ENCODE results near the gene RABAC1. TPM values are rescaled to one million over a fixed set of nuclear protein-coding genes. Genes with fewer than 3 reads are reported as not detected.
A peak's percentile ranks its signal among the peaks of the same experiment; 100 is the strongest.

RABAC1 gene
- total RNA-seq, 1 experiment from 2014 or later = 64.4 TPM

GRCh38 chr19:41930322-41930722 is 28.8 kb downstream of the RABAC1 start:
- no TSS peak for BruUV-seq (replicated peaks)
- Histone ChIP-seq H3K27me3 (replicated peaks; ENCODE audit: control insufficient read depth, insufficient read depth, low read length) (no peaks in the 10 kb centered on the region), H3K4me1 (peaks cover 27% of the 10 kb centered on the region), H3K36me3 (ENCODE audit: control insufficient read depth, insufficient read depth, low read length) (no peaks in the 10 kb centered on the region), H3K4me3 (ENCODE audit: low read depth, low read length) (no peak overlapping the region), H3K9me3 (no peaks in the 10 kb centered on the region)
- Mint-ChIP-seq H3K9me3 (ENCODE audit: unreplicated experiment) (no peaks in the 10 kb centered on the region), H3K27me3 (ENCODE audit: insufficient read depth, unreplicated experiment) (peaks cover 11% of the 10 kb centered on the region), H3K4me3 (ENCODE audit: unreplicated experiment) (no peak overlapping the region), H3K4me1 (ENCODE audit: low read depth, unreplicated experiment) (peaks cover 27% of the 10 kb centered on the region), H3K27ac (ENCODE audit: unreplicated experiment) (no peak overlapping the region), H3K36me3 (ENCODE audit: insufficient read depth, unreplicated experiment) (no peaks in the 10 kb centered on the region)
- TF ChIP-seq CTCF (IDR thresholded peaks at IDR 0.05; ENCODE audit: insufficient read depth in 1 of 2, low read depth in 1 of 2, low read length in 1 of 2, severe bottlenecking in 1 of 2, unreplicated experiment in 1 of 2) = no peak
- POLR2A ChIA-PET = interaction anchor here (0.6 kb wide), 1 partner anchor 1627 kb away, joined by 3 read pairs; no protein-coding TSS in a partner anchor
- intact Hi-C loops (cut with micrococcal nuclease; ENCODE audit: unreplicated experiment) = loop anchor here (1.0 kb wide), 2 partner anchors 26 to 57 kb away; no protein-coding TSS in a partner anchor
- no peak for DNase-seq
- CTCF ChIA-PET = interaction anchor here (0.5 to 1.1 kb wide), 4 partner anchors 29 to 48 kb away, joined by 3 to 4 read pairs (median 4); partner anchors contain the start of gene RABAC1

- H3K27me3 Mint-ChIP-seq (ENCODE audit: insufficient read depth, unreplicated experiment) = peaks cover 6% of the 10 kb centered on the region
Observed at GRCh38 chr19:41929536-41930071, 29.5 kb downstream of the RABAC1 start.

More at GRCh38 chr19:41929536-41930071, 29.5 kb downstream of the RABAC1 start:
- peaks cover 20% of the 10 kb centered on the region for H3K4me1 Mint-ChIP-seq (ENCODE audit: low read depth, unreplicated experiment)
- CTCF ChIA-PET = interaction anchor here (0.9 kb wide), 1 partner anchor 17 kb away, joined by 3 read pairs; no protein-coding TSS in a partner anchor
- Histone ChIP-seq H3K4me1 (peaks cover 24% of the 10 kb centered on the region), H3K4me3 (ENCODE audit: low read depth, low read length) (no peak overlapping the region), H3K27me3 (replicated peaks; ENCODE audit: control insufficient read depth, insufficient read depth, low read length) (no peaks in the 10 kb centered on the region), H3K36me3 (ENCODE audit: control insufficient read depth, insufficient read depth, low read length) (no peaks in the 10 kb centered on the region), H3K9me3 (no peaks in the 10 kb centered on the region)
- TF ChIP-seq CTCF (IDR thresholded peaks at IDR 0.05; ENCODE audit: insufficient read depth in 1 of 2, low read depth in 1 of 2, low read length in 1 of 2, severe bottlenecking in 1 of 2, unreplicated experiment in 1 of 2) = no peak
- peak overlapping the region; percentile 81 for H3K4me3 Mint-ChIP-seq (ENCODE audit: unreplicated experiment)
- intact Hi-C loops (cut with micrococcal nuclease; ENCODE audit: unreplicated experiment) = loop anchor here (1.0 kb wide), 2 partner anchors 25 to 56 kb away; no protein-coding TSS in a partner anchor
- no peak overlapping the region for H3K27ac Mint-ChIP-seq (ENCODE audit: unreplicated experiment)
- DNase-seq = no peak
- BruUV-seq (replicated peaks) = no TSS peak
- H3K9me3 Mint-ChIP-seq (ENCODE audit: unreplicated experiment) = no peaks in the 10 kb centered on the region
- no peaks in the 10 kb centered on the region for H3K36me3 Mint-ChIP-seq (ENCODE audit: insufficient read depth, unreplicated experiment)
- POLR2A ChIA-PET = no interaction called here

All from Caco-2 (cell line).